DMS114 treated with DMSO at 0.1 percent for 48 hours (cell line): Measurements from ENCODE around the gene ARHGAP40.

ENCODE experiments used
- DNase-seq: peaks from one replicate; lab custom pipeline; 2025; ENCODE audit not compliant: unreplicated experiment; lab: John Stamatoyannopoulos, UW

ARHGAP40 gene

DNA sequence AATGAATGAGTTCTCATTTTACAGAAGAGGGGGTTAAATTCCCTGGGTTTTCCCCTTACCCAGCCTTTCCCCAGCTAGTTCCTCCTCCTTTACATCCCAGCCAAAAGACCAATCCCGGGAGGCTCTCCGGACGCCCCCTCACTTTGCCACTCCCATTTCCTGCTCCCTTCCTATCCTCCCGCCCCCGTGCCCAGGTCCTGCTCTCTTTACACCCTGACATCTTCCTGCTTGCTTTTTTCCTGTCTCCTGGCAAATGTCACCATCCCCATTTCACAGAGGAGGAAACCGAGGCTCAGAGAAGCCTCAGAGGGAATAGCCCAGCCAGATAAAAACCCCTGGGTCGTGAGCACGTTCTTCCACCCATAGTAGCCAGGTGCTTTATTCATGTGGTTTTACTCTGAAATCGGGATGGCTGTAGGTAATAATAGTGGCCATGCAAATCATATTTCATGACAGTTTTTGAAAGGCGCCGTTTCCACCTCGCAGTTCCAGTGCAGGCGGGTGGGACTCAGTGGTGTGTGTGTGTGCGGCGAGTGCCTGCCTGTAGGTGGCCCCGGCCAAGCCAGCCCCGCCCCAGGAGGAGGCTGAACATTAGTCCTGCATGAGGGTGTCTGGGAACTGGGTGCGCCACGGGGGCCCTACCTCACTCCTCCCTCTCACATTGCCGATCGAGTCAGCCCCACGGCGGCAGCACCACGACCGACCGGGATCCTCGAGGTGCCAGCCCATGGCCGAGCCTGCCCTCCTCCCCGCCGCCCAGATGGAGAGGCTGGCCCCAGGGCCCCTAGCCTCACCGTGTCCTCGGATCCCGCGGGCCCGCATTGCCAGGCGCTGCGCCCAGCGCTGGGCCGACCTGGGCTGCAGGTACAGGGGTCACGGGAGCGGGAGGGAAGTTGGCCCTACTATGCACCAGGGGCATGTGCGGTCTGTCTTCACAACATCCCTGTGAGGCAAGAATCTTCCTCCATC lies at the start of gene ARHGAP40:
Gene ARHGAP40, plus strand, starts transcription at position 594 of the 969 bp plus-strand sequence.
- no peak for DNase-seq

DNA sequence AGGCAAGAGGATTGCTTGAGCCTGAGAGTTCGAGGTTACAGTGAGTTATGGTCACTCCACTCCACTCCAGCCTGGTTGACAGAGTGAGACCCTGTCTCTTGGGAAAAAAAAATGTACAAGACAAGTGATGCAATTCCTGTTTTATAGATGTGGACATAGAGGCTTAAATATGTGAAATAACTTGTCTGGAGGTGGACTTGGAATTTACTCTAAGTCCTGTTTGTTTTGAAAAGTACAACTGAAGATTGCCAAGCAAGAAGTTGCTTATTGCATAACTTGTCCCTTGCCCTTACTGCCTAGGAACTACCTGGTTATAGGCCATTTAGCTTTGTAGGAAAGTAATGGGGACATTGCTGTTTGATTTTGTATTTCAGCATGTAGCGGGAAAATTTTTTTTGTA lies 46.6 kb upstream of the ARHGAP40 start:
- no peak for DNase-seq

DNA sequence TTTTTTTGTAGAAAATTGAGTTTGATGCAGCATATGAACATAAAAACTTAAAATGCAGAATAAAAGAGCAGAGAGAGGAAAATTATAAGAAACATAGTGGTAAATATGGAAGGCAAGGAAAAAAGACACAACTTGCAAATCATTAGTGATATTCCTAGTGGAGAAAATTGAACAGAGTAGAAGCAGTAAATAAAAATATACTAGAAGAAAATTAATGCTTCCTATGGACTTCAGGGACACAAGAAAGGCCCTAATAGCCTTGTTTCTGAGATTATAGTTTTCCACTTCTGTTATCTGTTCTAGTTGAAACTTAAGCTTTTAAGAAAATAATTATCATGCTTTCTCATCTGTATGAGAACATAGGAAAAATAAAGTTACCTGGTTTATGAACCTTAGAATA lies 46.2 kb upstream of the ARHGAP40 start:
- DNase-seq, result no peak

DNA sequence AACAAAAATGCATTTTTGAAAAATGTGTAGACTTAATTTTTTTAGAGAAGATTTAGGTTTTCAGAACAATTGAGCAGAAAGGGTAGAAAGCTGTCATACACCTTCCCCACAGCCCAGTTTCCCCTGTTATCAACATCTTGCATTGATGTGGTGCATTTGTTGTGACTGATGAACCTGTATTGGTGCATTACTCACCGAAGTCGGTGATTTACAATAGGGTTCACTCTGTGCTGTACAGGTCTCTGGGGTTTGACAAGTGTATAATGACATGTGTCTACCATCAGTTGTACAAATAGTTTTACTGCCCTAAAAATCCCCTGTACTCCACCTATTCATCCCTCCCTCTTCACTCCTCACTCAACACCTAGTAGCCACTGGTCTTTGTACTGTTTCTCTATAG lies 44.4 kb upstream of the ARHGAP40 start:
- no peak for DNase-seq

DNA sequence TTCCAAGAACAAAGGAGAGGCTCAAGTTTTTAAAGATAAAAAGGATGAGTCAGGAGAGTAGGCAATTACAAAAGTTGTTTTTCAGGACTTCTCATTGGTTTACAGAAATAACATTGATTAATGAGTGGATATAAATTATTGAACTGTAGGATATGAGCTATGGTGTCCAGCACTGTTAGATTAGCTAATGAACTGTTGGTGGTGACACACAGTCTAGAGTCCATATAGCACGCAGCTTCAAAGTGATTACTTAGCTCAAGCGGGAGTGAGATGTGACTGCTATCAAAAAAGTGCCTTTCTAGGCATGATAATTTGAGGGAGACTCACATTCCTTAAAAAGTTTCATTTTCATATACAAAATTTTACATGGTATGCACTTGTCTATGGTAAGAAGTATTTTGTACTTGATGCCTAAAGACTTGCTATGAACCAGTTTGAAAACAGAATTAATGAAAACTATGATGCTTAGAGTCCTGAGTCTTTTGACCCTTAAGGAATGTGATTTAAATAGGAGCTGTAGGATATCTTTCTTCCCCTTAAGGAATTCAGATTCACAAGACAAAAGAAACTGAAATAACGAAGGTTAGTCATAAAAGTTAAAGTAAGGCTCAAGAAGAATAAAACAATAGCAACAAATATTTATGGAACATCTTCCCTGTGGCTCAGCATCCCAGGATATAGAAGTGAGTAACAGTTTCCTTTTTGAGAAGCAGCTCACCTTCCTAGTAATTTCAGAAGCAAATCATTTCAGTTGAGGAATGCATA lies 42.8 kb upstream of the ARHGAP40 start:
- DNase-seq, result no peak

DNA sequence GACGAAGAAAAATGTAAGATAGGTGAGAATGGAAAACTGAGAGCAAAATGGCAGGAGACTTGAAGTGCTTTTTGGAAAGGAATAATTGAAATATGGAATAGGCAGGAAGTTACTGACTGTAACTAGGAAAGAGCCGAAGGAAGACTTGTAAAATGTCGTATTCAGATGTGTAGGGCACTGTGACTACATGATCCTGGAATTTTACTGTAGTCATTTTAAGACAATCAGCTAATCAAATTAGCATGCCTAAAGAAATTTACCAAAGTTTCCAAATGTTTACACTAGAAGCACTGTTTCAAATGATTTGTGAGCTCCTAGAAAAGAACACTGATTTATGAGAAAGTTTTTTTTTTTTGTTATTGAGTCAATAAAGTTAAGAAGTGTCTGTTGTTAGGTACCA lies 41.8 kb upstream of the ARHGAP40 start:
- no peak for DNase-seq

DNA sequence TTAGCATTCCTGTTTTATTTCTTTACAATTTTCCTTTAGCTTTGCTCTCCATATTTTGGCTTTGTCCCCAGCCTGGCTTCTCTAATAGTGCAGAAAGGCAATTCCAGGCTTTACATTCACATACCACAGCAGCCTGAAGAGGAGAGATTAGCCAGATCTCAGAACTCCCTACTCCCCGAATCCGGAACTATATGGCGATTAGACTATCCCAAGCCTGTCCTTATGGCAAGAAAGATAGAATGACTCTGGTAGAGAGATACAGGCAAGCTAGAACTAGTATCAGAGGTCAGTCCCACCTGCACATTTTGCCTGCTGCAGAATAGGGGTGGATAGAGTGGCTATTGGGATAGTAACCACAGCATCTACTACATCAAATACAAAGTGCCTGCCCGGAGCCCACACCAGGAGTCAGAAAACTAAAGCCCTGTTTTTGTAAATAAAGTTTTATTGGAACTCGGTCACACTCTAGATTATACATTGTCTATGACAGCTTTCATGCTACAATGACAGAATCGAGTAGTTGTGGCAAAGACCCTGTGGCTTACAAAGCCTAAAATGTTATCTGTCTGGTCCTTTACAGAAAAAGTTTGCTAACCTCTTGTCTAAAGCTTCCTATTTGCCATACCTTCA lies 37.7 kb upstream of the ARHGAP40 start:
- DNase-seq, result no peak

DNA sequence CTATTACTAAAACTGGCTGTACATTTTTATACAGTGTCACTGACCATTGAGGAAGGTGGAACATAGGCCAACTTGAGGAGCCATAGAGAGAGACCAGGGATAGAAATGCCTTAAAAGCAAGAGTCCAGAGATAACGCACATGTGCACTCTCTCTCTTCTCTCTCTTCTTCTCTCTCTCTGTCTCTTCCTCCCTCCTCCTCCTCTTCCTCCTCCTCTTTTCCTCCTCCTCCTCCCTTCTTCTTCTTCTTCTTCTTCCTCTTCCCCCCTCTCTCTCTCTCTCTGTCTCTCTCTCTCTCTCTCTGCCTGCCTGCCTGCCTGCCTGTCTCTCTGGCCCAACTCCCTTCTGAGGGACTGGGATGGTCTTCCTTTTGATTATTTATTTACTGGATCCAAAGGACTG lies 36.9 kb upstream of the ARHGAP40 start:
- DNase-seq, result no peak

DNA sequence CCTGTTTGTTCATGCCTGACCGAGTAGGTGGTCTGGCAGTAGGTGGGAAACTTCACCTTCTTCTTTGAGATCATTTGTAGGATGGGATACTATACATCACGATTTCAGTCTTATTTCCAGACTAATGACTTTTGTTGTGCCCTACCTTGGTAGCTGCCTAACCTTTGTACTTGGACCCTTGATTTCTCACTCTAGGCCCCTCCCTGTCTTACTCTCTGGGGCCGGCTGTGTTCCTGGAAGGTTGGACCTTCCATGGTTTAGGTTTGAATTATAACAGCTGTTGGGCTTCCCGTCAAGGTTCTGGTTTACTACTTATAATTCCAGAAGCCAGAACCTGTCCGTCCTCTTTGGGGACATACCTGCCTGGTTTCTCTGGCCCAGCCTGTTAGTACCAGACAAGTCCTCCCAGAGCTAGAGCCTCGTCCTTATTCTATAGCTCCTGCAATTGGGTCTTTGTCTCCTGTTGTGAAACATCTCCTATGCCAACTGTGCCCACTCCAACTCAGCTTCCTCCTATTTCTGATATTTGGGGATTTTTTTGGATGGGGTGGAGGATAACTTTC lies 35.5 kb upstream of the ARHGAP40 start:
- no peak for DNase-seq

DNA sequence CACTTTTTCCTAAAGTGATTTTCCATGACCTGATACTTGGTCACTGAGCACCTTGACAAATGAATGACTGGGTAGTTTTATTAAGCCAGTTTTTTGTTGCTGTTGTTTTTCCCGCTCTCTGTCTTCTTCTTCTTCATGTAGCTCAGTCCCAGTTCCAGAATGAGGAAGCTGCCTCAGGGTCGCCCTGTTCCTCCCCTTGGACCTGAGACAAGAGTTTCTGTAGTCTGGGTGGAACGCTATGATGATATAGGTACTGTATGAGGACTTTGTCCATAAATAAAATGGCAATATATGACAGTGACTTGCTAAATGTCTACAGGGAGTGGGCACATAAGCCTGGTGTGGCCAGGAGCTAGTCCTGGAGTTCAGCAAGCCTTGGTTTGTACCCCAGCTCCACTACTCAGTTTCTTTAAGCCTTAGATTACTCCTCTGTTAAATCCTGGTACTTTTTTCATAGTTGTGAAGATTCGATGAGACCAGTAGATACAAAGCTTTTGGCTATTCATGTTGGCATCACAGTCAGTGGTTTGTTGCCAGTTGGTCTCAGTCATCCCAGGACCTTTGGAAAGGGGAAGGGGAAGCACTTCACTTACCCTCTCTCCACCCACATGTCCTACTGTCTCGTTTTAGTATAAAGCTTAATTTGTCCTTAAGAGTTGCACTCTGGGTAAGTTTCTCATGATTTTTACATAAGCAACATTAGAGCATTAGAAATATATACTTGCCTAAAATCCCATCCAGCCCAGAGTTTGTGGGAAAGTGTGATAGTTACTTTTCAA lies 31.7 kb upstream of the ARHGAP40 start:
- no peak for DNase-seq

DNA sequence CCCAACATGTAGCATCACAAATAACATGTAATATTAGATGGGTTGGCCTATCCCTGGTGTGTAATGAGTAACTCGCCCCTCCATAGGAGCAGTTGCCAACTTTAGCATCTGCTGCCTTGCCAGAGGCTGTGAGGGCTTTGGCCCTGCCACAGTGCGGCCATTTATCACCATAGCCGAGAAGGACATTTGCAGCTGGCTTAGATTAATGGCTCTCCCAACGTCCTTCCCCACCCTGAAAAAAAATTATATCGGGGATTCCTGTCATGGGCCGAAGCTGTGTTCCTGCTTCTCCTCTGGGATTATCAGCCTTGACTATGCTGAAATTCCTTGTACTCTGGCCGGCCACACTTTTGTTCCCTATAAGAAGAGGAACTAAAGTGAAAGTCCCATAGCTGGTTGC lies 28.2 kb upstream of the ARHGAP40 start:
- no peak for DNase-seq

DNA sequence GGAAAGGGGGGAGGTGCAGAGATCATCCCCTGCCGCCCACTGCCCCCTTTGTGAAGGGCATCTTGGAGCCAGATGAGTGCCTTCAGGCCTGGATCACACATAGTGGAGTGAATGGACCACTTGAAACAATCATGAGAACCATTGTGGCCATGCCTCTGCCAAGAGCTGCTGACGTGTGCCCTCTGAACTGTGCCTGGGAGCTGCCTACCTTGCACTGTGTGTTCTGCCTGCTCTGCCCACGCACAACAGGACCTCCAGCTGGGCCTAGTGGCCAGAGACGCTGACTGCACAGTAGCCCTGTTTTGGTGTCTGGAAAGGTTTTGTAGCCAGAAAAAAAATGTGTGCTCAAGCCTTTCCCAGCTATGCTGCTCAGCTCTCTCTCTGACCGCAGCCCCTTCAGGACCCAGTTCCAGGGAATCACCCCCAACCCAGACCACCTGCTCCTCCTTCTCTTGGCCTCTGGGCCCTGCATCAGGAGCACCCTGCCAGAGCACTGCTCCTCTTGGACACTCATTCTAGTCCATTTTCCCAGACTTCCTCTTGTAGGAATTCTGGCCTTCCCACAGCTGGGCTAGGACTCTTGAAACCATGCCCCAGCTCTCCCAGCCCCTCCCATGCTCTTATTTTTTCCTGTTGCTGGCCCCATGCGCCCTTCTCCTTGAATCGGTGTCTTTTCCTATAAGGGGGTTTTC lies 22.2 kb upstream of the ARHGAP40 start:
- DNase-seq, result no peak

DNA sequence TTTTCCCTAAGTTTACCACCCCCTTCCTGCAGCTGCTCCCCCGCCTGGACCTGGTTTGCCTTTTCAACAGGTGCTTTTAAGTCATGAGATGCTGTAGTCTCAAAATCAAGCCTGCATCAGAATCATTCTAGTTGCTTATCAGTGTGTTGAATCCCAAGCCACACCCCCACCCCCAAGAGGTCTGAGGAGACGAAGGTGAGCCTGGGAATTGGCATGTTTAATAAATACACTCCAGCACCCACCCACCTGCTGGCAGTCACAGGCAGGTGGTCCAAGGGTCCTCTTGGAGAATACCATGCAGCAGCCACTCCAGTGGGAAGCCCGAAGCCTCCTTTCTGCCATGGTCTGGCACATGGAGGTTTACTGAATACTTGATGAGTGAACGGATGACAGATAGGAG lies 21.7 kb upstream of the ARHGAP40 start:
- DNase-seq, result no peak

DNA sequence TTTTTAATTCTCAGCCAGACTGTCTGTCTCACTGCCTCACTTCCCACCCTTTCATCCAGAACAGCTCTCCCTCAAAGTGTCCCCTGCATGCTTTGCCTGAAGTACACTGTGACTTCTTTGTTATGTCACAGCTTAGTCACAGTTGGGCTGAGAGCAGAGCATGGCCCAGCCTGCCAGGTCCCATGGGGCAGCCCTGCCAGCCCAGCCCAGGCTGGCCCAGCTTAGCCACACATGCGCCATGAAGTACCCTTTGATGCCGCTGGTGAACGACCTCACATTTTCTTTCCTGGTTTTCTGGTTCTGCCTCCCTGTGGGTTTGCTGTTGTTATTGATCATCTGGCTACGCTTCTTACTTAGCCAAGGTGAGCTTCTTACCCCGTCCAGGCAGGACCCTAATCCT lies 20.6 kb upstream of the ARHGAP40 start, which contains the start of gene ADIG:
Gene ADIG, plus strand, starts transcription at position 185 of the 400 bp plus-strand sequence. Its CDS starts 54 bp downstream, at position 239.
- DNase-seq, result no peak

DNA sequence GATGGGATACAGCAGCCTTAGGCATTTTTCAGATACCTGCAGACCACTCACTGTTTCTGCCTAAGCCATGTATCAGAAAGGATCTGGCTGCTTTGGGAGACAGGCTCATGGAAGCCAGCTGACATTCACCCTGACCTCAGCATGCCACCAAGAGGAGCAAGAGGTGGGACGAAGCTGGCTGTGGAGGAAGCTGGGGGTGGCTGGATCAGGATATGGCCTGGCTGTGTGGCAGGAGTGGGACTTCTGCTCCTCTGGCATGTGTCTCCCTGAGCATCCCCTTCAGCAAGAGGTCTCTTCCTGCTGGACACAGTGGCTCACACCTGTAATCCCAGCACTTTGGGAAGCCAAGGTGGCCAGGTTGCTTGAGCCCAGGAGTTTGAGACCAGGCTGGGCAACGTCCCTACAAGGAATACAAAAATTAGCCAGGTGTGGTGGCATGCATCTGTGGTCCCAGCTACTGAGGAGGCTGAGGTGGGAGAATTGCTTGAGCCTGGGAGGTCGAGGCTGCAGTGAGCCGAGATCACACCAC lies 19.7 kb upstream of the ARHGAP40 start:
- no peak for DNase-seq

DNA sequence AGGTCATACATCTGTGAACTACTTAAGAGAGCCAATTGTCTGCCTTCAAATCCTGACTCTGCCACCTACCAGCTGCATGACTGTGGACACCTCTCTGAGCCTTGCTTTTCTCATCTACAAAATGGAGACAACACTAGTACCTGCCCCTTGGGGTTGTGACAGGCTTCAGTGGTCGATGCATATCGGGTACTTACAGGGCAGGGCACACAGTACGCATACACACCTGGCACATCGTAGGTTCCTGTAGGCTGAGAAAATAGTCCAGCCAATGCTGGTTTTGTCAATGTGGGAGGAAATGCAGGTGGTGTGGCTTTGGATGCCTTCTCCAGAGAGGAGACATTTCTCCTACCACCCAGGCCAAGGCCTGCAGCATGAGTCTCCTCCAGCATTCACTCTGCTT lies 18.3 kb upstream of the ARHGAP40 start:
- DNase-seq, result no peak

DNA sequence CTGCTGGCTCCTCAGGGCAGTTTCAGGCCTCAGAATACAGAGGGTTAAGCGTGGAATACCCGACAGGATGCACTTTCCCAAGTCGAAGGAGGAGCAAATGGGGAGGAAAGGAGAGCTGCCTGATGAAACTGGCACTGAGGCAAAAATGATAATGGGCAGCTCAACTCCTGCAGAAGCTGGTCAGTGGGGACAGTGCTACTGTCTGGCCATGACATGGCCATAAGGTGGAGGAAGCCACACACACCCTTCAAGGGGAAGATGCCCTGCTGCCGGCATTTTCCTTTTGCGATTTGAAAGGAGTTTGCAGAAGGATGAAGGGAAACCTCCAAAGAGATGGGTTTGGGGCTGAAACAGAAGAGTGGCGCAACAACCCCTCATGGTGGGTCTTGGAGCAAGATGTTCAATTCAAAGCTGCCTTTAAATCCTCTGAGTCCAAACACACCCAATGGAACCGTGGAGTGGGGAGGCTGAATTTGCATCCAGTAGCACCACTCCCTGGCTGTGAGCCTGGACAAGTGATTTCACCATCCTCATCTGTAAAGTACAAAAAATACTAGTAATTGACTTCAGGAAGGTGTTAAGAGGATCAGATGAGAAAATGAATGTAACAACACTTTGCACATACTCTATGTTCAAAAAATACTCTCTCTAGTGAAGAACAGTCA lies 17.4 kb upstream of the ARHGAP40 start:
- no peak for DNase-seq

DNA sequence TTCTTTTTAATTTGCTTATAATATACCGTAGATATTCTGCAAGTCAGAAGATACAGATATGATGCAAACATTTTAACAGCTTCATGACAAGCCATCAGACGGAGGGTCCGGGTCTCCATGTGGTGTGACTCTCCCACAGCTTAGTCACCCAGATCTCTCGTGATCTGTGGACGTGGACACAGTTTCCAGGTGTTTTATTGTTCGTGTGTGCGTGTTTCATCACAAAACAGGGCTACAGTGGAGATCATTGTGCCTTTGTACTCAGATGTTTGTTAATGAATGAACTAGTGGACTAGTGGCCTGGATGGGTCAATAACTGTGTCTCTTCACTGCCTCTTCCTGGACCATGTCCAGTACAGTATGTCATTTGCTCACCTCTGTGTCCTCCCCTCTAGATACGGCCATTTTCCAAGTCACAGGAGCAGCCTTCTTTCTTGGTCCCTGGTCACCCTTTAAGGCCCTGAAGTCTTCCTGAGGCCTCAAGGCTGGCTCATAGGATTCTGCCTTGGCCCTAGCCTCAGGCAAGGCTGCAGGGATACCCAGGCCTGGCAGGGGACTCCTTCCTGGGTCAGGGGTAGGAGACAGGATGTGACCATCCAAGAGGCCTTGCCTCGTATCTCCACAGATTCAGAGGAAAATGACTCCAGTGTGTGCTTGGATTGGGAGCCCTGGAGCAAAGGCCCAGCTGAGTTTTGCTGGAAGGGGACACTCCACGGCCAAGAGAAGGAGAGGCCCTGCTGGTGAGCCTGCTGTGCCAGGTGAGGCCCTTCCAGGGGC lies 16.0 kb upstream of the ARHGAP40 start:
- no peak for DNase-seq
